HL-60/S4 treated with phorbol 12-myristate 13-acetate at 8.2 ng/mL for 4 days and 3 days (cell line): ENCODE measurements around the gene MYH6.

Source experiments
- in situ Hi-C: fragments of 300-500 bp; cut with MboI; formaldehyde crosslinking; loops from 2 replicates; pipeline ENCODE4 v1.15.0; 2022; ENCODE audit warnings: low sequenced_read_pairs

Gene MYH6

DNA sequence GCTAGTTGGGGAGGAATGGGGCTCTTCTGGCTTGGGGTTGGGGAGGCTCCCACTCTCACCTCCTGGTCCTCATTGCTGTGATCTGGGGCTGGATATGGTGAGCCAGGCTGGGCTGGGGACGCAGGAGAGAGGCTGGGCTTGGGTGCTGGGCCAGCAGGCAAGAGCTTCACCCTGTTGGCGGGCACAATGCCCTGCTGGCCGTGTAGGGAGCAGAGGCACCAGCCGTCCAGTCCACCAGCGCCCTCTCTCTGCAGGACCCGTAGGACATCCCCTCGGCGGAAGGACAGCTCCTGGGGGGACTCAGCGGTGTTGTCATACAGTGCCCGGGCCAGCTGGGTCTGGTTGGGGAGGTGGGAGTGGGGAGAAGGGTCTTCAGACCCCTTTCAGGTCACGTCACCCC, 47.6 kb downstream of the MYH6 start:
- in situ Hi-C loops, result no loop called here

DNA sequence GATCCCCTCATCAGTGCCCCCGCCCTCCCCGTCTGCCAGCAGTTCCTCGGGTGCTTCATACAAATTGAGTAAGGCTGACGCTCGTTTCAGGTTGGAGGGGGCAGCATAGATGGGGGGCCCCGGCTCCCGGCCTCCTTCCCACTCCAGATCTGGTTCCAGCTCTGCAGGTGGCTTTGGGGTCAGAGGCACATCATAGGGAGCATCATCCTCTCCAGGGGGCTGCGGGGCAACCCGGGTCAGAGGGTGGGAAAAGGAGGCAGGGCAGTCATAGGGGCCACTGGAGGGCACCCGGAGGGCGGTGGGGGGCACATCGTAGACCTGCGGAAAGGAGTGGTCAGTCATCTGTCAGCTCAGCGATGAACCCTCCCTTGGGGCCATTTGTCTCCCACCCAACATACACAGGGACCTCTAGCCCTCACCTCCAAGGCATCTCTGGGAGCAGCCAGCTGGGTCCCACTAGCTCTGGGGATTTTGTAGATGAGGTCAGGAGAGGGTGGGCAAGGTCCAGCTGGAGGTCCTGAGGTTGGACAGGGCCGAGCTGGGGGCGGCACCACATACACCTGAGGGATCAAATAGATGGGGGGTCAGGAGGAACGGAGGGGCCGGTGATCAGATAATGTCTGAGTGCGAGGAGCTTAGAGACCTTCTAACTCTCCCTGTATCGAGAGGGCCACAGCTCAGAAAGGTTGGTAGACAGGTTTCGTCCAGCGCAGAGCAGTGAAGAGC, 48.2 kb downstream of the MYH6 start:
- in situ Hi-C loops, result no loop called here

DNA sequence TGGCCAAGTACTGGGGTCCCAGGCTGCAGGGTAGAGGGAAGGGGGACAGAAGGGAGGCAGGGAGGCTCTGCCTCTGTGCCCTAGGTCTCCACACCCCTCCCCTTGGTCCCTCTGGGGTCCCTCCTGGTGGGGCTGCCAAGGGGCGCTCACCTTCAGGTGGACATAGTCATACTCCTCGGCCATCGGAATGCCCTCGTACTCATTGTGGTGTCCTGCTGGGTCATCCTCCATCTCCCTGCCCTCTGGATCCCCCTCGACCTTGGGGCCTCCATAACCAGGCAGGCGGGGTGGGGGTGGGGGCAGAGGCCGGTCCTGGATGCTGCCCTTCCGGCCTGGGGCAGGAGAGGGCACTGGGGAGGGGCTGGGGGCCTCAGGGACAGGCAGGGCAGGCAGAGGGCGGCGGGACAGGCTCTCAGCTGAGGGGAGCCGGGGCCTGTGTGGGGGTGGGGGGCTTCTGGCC, 48.9 kb downstream of the MYH6 start:
- in situ Hi-C loops, result no loop called here

DNA sequence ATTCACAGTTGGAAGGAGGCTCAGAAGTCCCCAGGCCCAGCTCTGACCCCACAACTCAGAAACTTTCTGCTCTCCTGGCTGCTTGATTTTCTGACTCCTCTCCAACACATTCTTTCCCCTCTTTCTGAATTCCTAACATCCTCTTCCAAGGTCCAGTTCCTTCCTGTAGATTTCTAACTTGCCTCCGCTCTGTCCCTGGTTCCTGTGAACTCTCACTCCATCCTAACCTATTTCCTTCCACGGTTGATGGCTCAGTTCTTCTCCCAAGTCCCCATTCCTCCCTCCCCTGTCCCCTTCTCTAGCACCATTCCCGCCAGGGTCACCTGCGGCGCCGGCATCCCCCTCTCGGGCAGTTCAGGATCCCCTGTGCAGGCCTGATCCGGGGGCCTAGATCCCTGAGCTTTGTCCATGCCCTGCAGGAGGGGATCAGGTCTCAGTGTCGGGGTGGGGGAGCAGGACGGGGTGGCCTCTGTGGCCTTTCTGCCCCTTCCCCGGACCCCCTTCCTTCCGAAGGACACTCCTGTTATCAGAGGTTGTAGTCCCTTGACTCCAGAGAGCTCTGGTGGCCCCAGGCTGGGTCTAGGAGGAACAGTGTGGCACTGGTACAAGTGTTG, 49.4 kb downstream of the MYH6 start:
- in situ Hi-C loops, result no loop called here

DNA sequence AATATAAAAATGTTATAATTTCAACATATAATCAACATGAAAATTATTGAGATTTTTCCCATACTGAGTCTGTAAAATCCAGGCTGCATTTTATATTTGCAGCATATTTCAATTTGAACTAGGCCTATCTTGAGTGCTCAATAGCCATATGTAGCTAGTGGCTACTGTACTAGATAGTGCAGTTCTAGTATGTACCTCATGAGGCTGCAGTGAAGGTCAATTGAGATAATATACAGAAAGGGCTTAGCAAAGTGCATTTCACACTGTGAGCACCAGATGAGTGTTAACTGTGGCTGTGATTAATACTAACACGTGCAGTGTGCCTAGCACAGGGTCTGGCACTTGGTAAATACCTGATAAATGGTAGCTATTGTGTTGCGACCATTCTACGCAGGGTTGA, 50.0 kb downstream of the MYH6 start:
- in situ Hi-C loops, result no loop called here

DNA sequence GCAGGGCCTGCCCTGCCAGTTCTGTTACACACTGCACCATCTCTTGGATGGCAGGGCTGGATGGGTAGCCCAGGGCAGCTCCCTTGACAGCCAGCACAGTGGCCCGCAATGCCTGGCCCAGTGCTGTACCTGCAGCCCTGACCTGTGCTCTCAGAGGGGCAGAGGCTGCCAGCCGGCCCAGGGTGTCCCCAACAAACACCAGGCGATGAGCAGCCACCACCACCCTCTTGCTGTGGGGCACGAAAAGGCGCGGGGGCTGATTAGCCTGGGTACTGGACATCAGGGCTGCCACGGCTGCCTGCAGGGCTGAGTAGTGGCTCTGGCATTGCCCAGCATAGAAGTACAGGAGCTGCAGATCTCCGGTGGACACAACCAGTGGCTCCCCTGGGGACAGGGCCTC, 50.8 kb downstream of the MYH6 start:
- in situ Hi-C loops, result no loop called here

DNA sequence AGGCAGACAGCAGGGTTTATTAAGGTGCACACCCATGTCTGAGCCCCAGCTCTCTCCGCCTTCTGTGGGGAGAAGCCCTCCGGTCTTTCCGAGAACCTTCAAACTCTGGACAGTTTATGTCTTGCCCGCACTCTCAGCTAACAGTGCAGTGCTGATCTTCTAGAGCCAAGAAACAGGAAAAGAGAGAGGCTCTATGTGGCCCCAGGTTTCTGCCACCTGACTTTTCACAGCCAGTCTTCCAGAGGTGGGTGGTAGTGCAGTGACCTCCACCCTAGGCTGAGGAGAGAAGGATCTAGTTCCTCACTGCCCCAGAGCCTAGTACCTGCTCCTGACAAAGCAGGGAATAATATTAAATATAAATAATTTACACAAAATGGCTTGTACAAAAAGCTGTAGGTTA, 51.4 kb downstream of the MYH6 start:
- in situ Hi-C loops, result no loop called here

DNA sequence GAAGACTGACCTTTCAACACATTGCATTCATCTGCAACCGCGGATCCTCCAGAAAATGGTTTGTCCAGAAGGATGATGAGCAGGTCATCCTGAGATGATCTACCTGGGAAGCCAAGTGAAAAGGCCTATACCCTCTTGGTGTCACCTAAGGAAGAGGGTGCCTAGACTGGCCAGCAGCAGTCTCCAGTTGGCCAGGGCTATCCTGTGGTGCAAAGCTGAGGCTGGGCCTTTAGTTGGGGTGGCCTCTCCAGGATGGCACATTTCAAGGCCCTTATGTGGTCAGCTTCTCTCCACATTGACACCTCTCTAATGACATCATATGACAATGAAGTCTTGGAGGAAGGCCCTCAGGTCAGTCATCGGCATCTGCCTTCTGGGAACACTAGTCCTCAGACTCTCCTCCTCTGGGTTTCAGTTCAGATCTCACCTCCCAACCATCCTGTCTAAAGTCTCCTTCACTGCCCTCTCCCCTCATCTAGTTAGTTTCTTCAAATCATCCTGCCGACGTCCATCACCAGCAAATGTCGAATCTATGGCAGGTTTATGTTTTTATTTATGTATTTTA, 52.1 kb downstream of the MYH6 start:
- in situ Hi-C loops, result no loop called here

DNA sequence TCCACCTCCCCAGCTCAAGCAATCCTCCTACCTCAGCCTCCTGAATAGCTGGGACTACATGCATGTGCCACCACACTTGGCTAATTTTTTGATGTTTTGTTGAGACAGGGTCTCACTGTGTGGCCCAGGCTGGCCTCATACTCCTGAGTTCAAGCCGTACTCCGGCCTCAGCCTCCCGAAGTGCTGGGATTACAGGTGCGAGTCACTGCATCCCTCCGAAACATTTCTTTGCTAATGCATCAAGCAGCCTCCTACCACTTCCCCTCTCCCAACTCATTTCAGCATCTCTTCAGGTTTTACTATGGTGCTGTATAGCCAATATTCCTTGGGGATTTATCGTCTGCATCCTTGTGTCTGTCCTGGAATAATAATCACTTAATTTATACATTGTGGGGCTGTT, 53.1 kb downstream of the MYH6 start:
- in situ Hi-C loops, result no loop called here

DNA sequence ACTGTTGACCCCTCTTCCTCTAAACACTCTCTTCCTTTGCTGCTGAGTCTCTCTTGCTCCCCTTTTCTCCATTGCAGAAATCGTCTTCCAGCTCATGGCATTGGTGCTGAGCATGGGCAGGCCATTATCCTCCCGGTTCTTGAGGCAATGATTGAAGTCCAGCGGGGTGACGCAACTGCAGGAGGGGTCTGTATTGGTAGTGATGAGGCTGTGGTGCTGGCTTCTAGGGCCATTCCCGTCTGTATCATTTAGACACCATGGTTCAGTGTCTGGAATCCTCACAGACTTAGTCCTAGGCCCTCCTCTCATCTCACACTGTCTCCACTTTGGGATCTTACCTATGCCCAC, 54.7 kb downstream of the MYH6 start:
- in situ Hi-C loops, result no loop called here

DNA sequence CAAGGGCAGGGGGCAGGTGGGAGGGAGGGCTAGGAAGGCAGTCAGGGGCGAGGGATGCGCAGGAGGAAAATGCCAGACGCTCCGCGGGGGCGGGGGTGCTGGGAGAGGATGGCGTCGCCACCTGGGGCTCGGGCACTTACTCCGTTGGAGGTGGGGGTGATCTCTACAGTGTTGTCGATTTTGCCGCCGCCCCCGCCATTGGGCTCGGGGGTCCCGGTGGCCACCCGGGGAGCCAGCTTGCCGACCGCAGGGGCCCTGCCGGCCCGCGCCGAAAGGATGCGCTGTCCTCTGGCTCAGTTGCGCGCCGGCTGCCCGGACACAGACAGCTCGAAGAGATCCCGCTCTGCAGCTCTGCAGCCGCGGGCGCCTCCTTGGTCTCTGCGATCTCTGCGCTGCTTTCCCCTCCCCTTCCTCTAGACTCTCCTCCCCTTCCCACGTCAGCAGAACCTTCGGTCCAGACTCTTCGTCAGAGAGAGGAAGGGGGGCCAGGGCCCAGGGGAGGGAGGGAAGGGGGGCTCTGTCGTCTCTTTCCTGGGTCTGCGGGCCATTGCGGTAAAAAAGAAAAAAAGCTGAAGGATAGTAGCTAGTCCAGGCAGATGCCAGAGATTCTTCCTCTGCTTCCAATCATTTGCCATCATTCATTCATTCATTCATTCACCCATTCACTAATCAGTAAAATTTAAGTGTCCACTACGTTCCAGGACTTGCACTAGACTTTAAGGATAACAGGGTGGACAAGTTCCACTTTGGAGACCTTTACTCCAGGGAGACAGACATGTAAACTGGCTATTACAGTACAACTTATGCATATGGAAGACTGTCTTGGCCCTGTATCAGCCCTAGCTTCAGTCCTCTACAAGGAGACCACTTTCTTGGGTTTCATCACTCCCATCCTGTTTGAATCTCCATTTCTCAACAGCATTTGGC, 55.3 kb downstream of the MYH6 start, which contains the start of gene SLC22A17:
Gene SLC22A17 (minus strand): TSS at position 382 of the 927 bp plus-strand sequence.
- in situ Hi-C loops, result no loop called here

DNA sequence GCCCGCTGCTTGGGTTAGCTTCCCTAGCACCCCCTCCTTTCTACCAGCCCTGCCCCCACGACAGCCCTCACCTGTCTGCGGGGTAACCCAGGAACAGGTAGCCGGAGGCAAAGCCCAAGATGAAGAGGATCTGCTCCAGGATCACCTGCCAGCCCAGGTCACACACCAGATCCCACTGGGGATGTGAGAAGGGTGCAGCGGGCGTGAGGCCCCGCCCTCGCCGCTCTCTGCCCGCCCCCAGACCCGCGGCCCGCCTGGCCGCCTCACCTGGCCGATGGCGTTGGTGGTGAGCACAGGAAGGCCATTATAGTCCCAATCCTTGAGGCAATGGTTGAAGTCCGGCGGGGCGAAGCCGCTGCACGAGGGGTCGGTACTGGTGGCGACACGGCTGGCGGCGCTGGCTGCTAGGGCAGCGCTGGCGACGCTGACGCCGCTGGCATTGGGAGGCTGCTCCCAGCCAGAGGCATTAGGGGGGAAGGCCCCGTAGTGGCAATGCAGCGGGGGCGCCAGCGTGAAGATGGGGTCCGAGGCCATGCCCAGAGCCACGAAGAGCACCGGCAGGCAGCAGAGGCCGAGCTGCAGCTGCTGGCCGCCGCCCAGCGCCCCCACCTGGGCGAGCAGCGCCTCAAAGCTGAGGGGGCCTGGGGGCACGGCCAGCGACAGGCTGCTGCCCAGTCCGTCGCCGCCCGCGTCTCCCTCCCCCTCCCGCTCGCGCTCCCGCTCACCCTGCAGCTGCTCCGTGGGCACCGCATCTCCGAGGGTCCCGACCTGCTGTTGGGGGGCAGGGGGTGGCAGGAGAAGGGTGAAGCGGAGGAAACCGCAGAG, 56.2 kb downstream of the MYH6 start:
- in situ Hi-C loops, result no loop called here

DNA sequence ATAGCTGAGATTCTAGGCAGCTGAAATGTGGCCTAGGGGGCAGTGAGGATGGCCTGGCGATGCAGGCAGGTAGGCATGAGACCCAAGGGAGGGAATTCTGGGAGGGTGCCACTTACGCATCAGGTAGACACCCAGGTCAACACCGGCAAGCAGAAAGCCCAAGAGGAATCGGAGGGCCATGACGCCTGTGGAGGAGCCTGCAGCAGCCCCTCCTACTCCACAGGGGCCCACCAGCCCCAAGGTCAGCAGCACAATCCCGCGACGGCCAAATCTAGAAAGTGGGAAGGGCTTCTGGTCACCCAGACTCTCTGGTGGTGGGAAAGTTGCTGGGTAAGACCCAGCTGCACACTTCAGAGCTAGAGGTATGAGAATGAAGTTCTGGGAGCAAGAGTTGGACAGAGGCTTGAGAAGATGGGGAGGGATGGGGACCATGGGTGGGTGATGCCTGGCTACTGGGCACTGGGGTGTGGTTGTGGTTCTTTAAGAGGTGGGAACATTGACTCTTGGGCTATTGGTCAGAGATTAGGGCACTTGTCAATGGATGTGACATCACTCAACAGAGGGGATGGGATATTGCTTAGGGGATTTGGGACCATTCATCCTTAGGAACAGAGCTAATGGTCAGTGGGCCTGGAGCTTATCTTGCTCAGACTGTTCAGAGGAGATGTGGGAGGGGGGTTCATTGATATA, 58.8 kb downstream of the MYH6 start:
- in situ Hi-C loops, result no loop called here

DNA sequence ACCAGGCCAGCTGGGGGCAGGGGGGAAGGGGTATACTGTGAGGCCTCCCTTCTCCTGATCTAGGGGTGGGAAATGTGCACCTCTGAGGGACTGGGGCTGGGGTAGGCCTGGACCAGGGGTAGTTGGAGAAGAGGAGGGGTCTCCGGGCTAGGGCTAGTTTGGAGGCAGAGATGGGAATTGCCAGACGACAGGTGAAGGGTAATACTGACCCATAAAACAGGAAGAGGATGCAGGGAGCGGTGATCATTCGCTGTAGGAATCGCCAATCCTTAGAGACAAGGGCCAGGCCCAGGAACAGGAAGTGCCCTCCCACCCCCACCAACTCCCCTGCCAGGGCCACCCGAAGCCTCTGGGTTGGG, 59.8 kb downstream of the MYH6 start:
- in situ Hi-C loops, result no loop called here

DNA sequence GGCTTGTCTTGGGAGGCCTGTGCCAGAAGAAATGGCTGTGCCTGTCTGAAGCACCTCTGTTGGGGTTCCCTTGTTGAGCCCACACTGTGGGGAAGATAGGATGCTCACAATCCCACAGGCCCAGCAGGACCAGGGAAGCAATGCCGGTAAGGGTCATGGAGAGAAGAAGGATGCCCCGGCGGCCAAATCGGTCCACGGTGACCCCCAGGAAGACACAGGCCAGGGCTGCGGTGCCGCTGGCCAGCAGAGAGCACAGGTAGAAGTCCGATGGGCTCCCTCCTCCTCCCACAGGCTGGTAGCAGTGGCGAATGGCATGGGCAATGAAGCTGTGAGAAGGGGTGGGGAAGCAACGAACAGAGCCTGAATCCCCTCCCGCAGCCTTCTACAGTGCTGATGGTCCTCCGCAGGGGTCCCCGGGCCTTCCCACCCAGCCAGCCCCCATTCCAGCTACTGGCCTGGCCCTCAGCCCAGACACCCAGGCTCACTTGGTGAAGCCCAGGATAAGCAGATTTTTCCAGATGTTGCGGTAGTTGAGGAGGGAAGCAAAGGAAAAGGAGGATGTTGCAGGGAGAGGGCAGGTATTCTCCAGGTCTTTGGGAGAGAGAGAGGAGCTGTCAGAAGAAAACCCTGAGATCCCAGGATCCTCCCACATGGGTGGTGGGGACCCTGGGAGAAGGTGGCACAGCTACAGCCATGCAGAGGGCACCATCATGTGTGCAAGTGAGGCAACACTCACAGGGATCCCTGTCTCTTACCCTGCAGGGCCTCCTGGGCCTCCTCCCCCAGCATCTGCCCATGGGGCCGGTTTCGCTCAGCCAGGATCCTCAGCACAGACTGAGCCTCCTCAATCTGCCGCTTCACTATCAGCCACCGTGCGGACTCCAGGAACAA, 60.4 kb downstream of the MYH6 start:
- in situ Hi-C loops, result no loop called here

DNA sequence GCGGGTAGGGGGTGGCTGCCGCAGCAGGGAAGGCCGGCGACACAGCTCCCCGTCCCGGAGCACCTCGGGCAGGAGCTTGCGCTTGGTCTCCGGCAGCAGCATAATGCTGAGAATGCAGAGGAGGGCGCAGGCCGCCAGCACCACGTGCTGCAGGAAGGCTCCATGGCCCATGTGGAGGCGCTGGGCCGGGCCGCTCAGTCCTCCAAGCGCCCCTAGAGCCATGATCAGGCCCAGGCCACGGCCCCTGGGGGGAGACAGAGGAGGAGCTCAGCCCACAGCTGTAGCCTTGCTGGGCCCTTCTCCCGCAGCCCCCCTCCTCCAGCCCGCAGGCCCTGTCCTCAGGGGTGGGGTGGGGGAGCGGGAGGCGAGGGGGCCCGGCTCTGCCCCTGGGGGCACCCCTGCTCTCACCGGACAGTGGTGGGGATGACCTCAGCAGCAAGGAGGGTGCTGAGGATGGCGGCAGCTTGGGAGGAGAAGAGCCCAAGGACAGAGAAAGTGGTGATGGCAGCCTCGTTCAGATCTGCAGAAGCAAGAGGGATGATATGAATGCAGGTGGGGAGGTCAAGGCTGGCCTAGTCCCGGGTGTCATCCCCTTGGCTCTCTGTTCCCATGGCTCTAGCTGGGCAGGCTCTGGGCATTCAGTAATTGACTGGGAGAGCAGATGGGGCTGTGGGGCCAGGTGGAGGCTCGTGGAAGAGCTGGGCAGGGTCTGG, 61.2 kb downstream of the MYH6 start:
- in situ Hi-C loops, result no loop called here

DNA sequence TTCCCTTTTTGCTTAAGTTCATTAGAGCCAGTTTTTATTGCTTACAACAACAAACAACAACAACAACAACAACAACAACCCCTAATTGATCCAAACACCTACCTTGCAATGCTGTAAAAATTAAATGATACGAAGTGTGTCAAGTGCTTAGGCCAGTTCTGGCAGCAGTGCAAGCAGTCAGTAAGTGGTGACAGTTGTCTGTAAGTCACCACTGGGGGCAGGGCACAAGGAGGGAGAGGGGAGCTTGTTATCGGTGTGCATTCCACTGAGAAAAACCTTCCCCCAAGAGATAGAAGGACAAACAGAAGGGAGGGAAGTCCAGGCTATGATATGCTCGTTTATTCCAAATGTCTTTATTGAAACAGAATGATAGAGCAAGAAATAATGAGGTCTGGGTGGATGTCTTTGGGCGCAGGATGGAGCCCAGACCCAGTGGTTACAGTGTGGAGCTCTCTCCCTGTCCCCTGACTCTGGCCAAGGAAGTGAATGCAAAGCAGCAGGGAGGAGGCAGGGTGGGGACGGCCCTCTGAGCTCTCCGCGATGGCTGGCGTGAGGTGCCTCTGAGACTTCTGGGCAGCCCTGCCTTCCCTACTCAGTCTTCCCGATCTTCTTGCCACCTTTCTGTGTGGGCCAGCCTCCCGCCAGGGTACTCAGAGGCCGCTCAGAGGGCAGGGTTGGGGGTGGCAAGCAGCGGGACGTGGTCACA, 61.9 kb downstream of the MYH6 start:
- in situ Hi-C loops, result no loop called here

DNA sequence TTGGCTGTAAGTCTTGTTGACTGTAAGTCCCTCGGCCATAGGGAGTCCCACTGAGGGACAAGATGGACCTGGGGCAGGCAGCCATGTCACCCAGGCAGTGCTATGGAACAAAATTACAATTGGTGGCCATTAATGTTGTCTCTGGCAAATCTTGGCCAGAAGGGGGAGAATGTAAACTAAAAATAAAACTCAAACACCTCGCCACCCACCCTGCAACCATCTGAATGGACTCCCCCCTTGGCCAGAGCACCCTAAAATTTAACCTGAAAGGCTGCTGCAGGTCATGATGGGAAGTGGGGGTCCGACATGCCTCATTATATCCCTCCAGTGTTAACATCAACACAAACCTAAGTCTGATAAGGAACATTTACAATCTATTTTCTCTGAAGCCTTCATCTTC, 63.6 kb downstream of the MYH6 start:
- in situ Hi-C loops, result no loop called here
